Suprapubic skin (tissue), 3 donors: ENCODE results near the gene PALM2AKAP2.

ENCODE experiments used
- CTCF ChIP-seq, 2 donors: fragments of 200-600 bp in 1 of 2; fragments of 450-650 bp in 1 of 2; sonication (generic) in 1 of 2; IDR thresholded peaks; one replicate each; pipeline ENCODE4 v1.5.1; 2016 to 2019; ENCODE audit warnings: antibody characterized with exemption in 2 of 2, mild to moderate bottlenecking in 1 of 2, moderate library complexity in 1 of 2
- EP300 ChIP-seq: sonication (generic); formaldehyde crosslinking; IDR thresholded peaks from one replicate; pipeline ENCODE4 v1.6.1; 2017; ENCODE audit warnings: antibody characterized with exemption

DNA sequence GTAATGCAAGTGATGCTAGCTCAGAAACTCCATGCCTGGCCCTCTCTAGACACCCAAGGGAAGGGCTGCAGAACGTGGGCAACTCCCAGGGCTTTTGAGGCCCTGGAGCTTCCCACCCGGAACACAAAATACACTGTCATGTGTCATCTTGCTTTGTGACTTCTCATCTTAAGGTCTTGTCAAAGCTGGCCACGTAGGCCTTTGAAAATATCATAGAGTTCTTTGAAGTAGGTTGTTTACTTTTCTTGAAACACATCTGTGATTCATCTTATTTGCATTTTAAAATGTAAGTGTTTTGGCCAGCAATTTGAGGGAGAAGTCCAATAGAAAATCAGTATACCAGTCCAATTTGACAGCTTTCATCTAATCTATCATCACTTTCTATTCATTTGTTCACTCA lies 40.2 kb upstream of the PALM2AKAP2 start:
- no peak for TF ChIP-seq EP300
- TF ChIP-seq CTCF (IDR thresholded peaks at IDR 0.05), result no peak
